ENCODE results near the gene FBXL20.

- TF ChIP-seq CTCF (conservative IDR thresholded peaks at IDR 0.05; ENCODE audit: low read depth, low read length): no peak
- no peak for TF ChIP-seq EZH2 (IDR thresholded peaks at IDR 0.05; ENCODE audit: low read length, unreplicated experiment)
Observed at GRCh38 chr17:39222151-39222550, 179.3 kb downstream of the FBXL20 start.
